Cardiac fibroblast (primary cell): ENCODE results near the gene CTDNEP1.

Source experiments
- DNase-seq, 2 donors: peaks; one replicate each; pipeline versions ENCODE4 v3.0.0 to v3.0.0-alpha.2; 2010; ENCODE audit warnings: low read depth in 2 of 2
- H3K4me3 ChIP-seq, 2 donors: replicated peaks in 1 of 2; 1 replicate in 1 of 2; 2 replicates in 1 of 2; pipeline ENCODE4 v1.5.1; 2011; ENCODE audit warnings: low read depth in 2 of 2, low read length in 2 of 2, mild to moderate bottlenecking in 2 of 2, moderate library complexity in 1 of 2
- TF ChIP-seq, protein P1 (sequence below): IDR thresholded peaks from one replicate; pipeline ENCODE4 v1.5.1; 2011; ENCODE audit warnings: low read depth, mild to moderate bottlenecking, low read length, inconsistent platforms

CTDNEP1 gene

DNA sequence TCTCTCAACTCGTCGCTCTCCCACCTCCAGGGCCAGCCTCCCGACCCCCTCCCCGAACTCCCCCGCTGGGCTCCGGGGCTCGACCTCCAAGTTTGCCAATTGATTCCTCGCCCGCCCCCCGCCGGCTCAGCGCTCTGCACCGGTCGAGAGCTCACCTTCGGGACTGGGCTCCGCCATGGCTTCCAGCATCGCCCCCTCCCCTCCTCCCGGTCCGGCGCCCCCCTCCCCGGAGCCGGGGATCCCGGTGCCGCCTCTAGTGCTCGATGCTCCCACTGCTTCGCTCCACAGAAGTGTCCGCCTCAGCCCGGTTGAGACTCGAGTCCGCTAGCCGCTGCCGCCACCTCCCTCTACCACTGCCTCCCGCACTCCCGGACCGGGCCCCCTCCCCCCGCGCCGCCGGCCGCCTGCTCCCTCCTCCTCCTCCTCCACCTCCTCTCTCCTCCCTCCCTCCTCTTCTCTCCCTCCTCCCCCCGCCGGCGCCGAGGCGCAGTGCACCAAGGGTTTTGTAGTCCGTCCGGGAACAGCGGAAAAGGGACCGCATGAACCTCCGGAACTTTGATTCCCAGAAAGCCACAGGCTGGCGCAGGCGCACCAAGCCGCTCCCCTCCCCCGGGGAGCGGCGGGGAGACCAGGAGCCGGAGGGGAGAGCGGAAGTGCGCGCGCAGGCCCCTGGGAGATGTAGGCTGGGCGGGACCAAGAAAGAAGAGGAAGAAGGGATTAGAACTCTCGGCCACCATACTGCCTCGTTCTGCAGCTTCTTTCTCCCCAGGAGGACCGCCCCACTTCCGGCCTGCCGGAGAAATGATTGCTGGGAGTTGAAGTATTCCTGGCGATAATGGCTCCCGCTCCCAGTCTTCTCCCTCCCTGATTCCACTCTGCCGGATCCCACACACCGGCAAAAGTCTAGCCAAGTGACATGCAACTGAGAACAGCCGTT, 12.2 kb downstream of the CTDNEP1 start, which contains the start of gene PHF23:
PHF23 (minus strand) TSS at position 367 of the 937 bp plus-strand sequence; CDS start at position 189, 178 bp downstream.
- peak; percentile 100 for DNase-seq
- H3K4me3 ChIP-seq = peak within 1 kb of the TSS; percentile 94 to 100
- TF ChIP-seq, protein P1, sequence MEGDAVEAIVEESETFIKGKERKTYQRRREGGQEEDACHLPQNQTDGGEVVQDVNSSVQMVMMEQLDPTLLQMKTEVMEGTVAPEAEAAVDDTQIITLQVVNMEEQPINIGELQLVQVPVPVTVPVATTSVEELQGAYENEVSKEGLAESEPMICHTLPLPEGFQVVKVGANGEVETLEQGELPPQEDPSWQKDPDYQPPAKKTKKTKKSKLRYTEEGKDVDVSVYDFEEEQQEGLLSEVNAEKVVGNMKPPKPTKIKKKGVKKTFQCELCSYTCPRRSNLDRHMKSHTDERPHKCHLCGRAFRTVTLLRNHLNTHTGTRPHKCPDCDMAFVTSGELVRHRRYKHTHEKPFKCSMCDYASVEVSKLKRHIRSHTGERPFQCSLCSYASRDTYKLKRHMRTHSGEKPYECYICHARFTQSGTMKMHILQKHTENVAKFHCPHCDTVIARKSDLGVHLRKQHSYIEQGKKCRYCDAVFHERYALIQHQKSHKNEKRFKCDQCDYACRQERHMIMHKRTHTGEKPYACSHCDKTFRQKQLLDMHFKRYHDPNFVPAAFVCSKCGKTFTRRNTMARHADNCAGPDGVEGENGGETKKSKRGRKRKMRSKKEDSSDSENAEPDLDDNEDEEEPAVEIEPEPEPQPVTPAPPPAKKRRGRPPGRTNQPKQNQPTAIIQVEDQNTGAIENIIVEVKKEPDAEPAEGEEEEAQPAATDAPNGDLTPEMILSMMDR = no peak

- peak in 1 of 2 donors; percentile 44 for DNase-seq
- peak overlapping the region; percentile 94 to 100 for H3K4me3 ChIP-seq
- TF ChIP-seq, protein P1 = no peak
Measured at GRCh38 chr17:7238420-7239090, 13.0 kb downstream of the CTDNEP1 start.

DNA sequence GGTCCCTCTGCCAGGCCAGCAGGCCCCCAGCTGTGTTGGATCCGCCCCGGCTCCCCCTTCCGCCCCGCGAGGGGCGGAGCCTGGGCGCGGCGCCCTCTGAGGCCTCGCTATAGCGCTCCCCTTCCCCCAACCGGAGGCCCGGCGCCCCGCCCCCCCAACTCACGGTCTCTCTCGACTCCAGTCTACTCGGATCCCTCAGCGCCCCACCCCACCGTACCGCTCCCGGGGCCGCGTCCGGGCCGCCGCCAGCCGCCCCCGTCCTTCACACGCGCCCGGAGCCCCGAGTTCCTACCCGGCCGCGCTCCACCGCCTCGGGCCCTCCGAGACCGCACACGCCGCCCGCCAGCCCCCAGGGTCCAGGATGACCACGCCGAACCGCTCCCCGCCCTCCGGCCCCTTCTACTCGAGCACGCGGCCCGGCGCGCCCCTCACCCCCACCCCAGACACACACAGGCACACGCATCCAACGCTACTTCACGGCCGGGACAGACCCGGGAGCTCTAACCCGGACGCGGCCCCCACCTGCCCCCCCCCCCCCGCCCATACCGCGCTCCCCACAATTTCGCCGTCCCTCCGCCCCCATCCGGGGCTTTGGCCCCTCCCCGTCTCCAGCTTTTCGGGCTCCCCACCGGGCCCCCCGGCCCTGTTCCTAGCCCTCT, 13.6 kb downstream of the CTDNEP1 start:
- peak; percentile 71 to 79 for DNase-seq
- peak overlapping the region; percentile 94 to 100 for H3K4me3 ChIP-seq
- TF ChIP-seq, protein P1 = no peak

DNA sequence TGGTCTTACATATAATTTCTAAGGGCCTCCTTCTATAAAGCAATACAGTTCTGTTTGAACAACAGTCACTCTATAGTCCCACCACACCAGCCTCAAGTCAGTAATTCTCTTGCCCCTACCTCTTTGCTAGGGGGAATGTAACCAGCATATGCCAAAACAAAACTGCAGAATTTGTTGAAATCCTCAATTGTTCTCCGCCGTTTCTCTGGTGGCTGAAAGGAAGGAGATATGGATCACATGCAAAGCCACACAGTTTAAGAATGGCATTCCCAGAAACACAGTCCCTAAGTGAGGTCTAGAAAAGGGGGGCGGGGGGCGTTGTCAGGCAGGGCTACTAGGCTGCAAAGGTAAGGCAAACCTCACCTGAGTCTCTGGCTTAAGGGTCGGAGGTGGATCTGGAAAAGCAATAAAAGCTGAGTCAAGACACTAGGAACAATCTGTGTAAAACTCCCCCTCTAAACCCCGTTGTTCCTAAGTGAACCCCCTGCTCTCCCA, 14.2 kb downstream of the CTDNEP1 start:
- H3K4me3 ChIP-seq = peak overlapping the region; percentile 94 to 100
- TF ChIP-seq, protein P1 = no peak
- no peak for DNase-seq

- no peak for DNase-seq
- peak overlapping the region in 1 of 2 donors; percentile 100 for H3K4me3 ChIP-seq
- TF ChIP-seq, protein P1 = no peak
Measured at GRCh38 chr17:7236808-7237207, 14.7 kb downstream of the CTDNEP1 start.
